Measurements from ENCODE around the gene BRCA1.
A peak's percentile ranks its signal among the peaks of the same experiment; 100 is the strongest.

The BRCA1 gene

GRCh38 chr17:43094129-43094835 is 30.9 kb downstream of the BRCA1 start:
- peak; percentile 30 for DNase-seq (ENCODE audit: low read depth)
- TF ChIP-seq CTCF (conservative IDR thresholded peaks at IDR 0.05; ENCODE audit: low read depth, low read length) = no peak

GRCh38 chr17:43092901-43093300 is 32.3 kb downstream of the BRCA1 start:
- DNase-seq (ENCODE audit: low read depth) = peak; percentile 30

More at GRCh38 chr17:43094129-43094835, 30.9 kb downstream of the BRCA1 start:
- H3K4me3 ChIP-seq (ENCODE audit: low read depth, low read length) = no peak overlapping the region

GRCh38 chr17:43090022-43090421 is 35.1 kb downstream of the BRCA1 start:
- no peak overlapping the region for H3K4me3 ChIP-seq (ENCODE audit: low read depth, low read length)
- no peak for TF ChIP-seq CTCF (conservative IDR thresholded peaks at IDR 0.05; ENCODE audit: low read depth, low read length)
- DNase-seq (ENCODE audit: low read depth) = no peak

More at GRCh38 chr17:43092901-43093300, 32.3 kb downstream of the BRCA1 start:
- TF ChIP-seq CTCF (conservative IDR thresholded peaks at IDR 0.05; ENCODE audit: low read depth, low read length) = no peak
- H3K4me3 ChIP-seq (ENCODE audit: low read depth, low read length) = no peak overlapping the region

- TF ChIP-seq CTCF (conservative IDR thresholded peaks at IDR 0.05; ENCODE audit: low read depth, low read length) = peak; percentile 40
- no peak overlapping the region for H3K4me3 ChIP-seq (ENCODE audit: low read depth, low read length)
Measured at GRCh38 chr17:43085474-43085873, 39.7 kb downstream of the BRCA1 start.

GRCh38 chr17:43079641-43080302 is 45.4 kb downstream of the BRCA1 start:
- no peak for TF ChIP-seq CTCF (conservative IDR thresholded peaks at IDR 0.05; ENCODE audit: low read depth, low read length)
- no peak for DNase-seq (ENCODE audit: low read depth)
- no peak overlapping the region for H3K4me3 ChIP-seq (ENCODE audit: low read depth, low read length)

More at GRCh38 chr17:43085474-43085873, 39.7 kb downstream of the BRCA1 start:
- peak; percentile 60 for DNase-seq (ENCODE audit: low read depth)

GRCh38 chr17:43074869-43075268 is 50.3 kb downstream of the BRCA1 start:
- TF ChIP-seq CTCF (conservative IDR thresholded peaks at IDR 0.05; ENCODE audit: low read depth, low read length) = no peak
- H3K4me3 ChIP-seq (ENCODE audit: low read depth, low read length) = no peak overlapping the region
- DNase-seq (ENCODE audit: low read depth) = no peak

Data from choroid plexus epithelial cell (primary cell).